Measurements from ENCODE around the gene NPLOC4. TPM values are rescaled to one million over a fixed set of nuclear protein-coding genes. Genes with fewer than 3 reads are reported as not detected.
A peak's percentile ranks its signal among the peaks of the same experiment; 100 is the strongest.

Gene NPLOC4
- total RNA-seq, 4 donors from 2014 or later: 45.8 to 98.5 (median 58.1) TPM

- Histone ChIP-seq H3K4me3 (replicated peaks in 1 of 3) (no peak overlapping the region), H3K9me3 (no peaks in the 10 kb centered on the region), H3K27me3 (no peaks in the 10 kb centered on the region), H3K4me1 (peaks cover 0 to 10% of the 10 kb centered on the region in 2 donors), H3K36me3 (peaks cover 15 to 26% of the 10 kb centered on the region in 2 donors), H3K27ac (no peak overlapping the region)
- TF ChIP-seq POLR2A (IDR thresholded peaks at IDR 0.05): no peak
- intact Hi-C loops (cut with DNase I): no loop called here
- 92 to 93% methylated on average over 17 of the region's 18 CpGs for WGBS, 2 donors
- DNase-seq: no peak
Observed at GRCh38 chr17:81672504-81672903, 35.6 kb upstream of the NPLOC4 start.

GRCh38 chr17:81667754-81668153 lies 30.8 kb upstream of the NPLOC4 start:
- DNase-seq: no peak
- Histone ChIP-seq H3K36me3 (peaks cover 12 to 16% of the 10 kb centered on the region in 2 donors), H3K27ac (no peak overlapping the region), H3K27me3 (no peaks in the 10 kb centered on the region), H3K9me3 (no peaks in the 10 kb centered on the region), H3K4me3 (replicated peaks in 1 of 3) (no peak overlapping the region), H3K4me1 (peaks cover 16 to 23% of the 10 kb centered on the region in 2 donors)
- WGBS, 2 donors: 82 to 86% methylated on average over 18 of the region's 18 CpGs
- intact Hi-C loops (cut with DNase I): no loop called here
- TF ChIP-seq CTCF (IDR thresholded peaks at IDR 0.05) (no peak), POLR2A (IDR thresholded peaks at IDR 0.05) (no peak)

- DNase-seq: peak; percentile 95 to 96
- Histone ChIP-seq H3K4me3 (replicated peaks in 1 of 3) (peak within 1 kb of the TSS; percentile 55 to 100 (median 99)), H3K36me3 (peaks cover 2 to 4% of the 10 kb centered on the region in 2 donors), H3K4me1 (peaks cover 16 to 23% of the 10 kb centered on the region in 2 donors), H3K27ac (peak within 1 kb of the TSS; percentile 42 to 78 (median 54)), H3K9me3 (no peaks in the 10 kb centered on the region), H3K27me3 (no peaks in the 10 kb centered on the region)
- TF ChIP-seq POLR2A (IDR thresholded peaks at IDR 0.05) (peak in 1 of 2 donors; percentile 80), CTCF (IDR thresholded peaks at IDR 0.05) (no peak)
- intact Hi-C loops (cut with DNase I): no loop called here
- WGBS, 2 donors: 0% methylated on average over 12 to 24 of the region's 96 CpGs
Observed at GRCh38 chr17:81666342-81667191, 29.7 kb upstream of the NPLOC4 start, which contains the start of the genes CCDC137 and OXLD1. Gene CCDC137, plus strand, starts transcription at chr17:81666737. Its CDS starts 30 bp downstream, at chr17:81666767. Gene OXLD1, minus strand, starts transcription at chr17:81666605. Its CDS starts 28 bp downstream, at chr17:81666577.

GRCh38 chr17:81666092-81666341 lies 29.1 kb upstream of the NPLOC4 start:
- Histone ChIP-seq H3K9me3 (no peaks in the 10 kb centered on the region), H3K27ac (peak overlapping the region; percentile 42 to 78 (median 54)), H3K27me3 (no peaks in the 10 kb centered on the region), H3K4me3 (replicated peaks in 1 of 3) (peak overlapping the region; percentile 55 to 100 (median 99)), H3K36me3 (no peaks in the 10 kb centered on the region), H3K4me1 (peaks cover 16 to 23% of the 10 kb centered on the region in 2 donors)
- peak in 1 of 2 donors; percentile 8 for DNase-seq
- WGBS, 2 donors: 0% methylated on average over 6 to 12 of the region's 16 CpGs
- TF ChIP-seq POLR2A (IDR thresholded peaks at IDR 0.05) (no peak), CTCF (IDR thresholded peaks at IDR 0.05) (no peak)
- intact Hi-C loops (cut with DNase I): no loop called here

- no peak for TF ChIP-seq POLR2A (IDR thresholded peaks at IDR 0.05)
- no peaks in the 10 kb centered on the region for H3K27me3 ChIP-seq
- WGBS, 2 donors: 58 to 73% methylated on average over 8 to 22 of the region's 30 CpGs
Observed at GRCh38 chr17:81665205-81666091, 28.5 kb upstream of the NPLOC4 start.

More at GRCh38 chr17:81665205-81666091, 28.5 kb upstream of the NPLOC4 start:
- Histone ChIP-seq H3K27ac (peak overlapping the region in 1 of 3 donors; percentile 54), H3K4me3 (replicated peaks in 1 of 3) (peak overlapping the region; percentile 55 to 100 (median 99)), H3K36me3 (no peaks in the 10 kb centered on the region), H3K9me3 (no peaks in the 10 kb centered on the region), H3K4me1 (peaks cover 16 to 23% of the 10 kb centered on the region in 2 donors)
- intact Hi-C loops (cut with DNase I): no loop called here
- peak; percentile 32 to 44 for DNase-seq

Data from thyroid gland (tissue), 4 donors.